NCI-H146 treated with DMSO at 0.1 percent for 48 hours (cell line): ENCODE results near the gene DENND6A.
"Not testable (repeated sequence)": the region's sequence is repeated elsewhere in the genome, so short reads cannot be mapped to it uniquely, and the experiment has no call there.

Experiments
- DNase-seq: peaks from one replicate; lab custom pipeline; 2025; ENCODE audit not compliant: unreplicated experiment; lab: John Stamatoyannopoulos, UW

The DENND6A gene

DNA sequence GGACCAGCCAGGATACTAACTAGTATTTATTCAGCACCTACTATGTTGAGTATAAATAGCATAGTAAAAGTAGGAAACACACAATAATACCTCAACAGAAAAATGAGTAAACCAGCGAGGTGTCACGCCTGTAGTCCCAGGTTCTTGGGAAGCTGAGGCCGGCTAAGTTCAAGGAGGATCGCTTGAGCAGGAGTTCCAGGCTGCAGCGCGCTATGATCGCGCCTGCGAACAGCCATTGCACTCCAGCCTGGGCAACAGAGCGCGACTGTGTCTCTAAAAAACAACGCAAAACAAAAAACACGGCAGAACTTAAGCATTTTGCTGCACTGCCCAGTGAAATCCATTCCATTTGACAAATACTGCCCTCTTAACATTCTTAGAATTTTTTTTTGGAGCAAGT lies 1.3 kb upstream of the DENND6A start:
- no peak for DNase-seq

DNA sequence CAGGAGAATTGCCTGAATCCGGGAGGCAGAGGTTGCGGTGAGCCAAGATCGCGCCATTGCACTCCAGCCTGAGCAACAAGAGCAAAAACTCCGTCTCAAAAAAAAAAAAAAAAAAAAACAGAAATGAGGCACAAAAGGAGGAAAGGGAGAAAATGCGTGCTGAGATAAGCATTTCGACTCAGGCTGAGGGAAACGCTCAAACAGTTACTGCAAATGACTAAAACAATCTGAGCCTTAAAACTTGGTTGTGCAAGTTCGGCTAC lies 813 bp downstream of the DENND6A start:
- not testable (repeated sequence) for DNase-seq

DNA sequence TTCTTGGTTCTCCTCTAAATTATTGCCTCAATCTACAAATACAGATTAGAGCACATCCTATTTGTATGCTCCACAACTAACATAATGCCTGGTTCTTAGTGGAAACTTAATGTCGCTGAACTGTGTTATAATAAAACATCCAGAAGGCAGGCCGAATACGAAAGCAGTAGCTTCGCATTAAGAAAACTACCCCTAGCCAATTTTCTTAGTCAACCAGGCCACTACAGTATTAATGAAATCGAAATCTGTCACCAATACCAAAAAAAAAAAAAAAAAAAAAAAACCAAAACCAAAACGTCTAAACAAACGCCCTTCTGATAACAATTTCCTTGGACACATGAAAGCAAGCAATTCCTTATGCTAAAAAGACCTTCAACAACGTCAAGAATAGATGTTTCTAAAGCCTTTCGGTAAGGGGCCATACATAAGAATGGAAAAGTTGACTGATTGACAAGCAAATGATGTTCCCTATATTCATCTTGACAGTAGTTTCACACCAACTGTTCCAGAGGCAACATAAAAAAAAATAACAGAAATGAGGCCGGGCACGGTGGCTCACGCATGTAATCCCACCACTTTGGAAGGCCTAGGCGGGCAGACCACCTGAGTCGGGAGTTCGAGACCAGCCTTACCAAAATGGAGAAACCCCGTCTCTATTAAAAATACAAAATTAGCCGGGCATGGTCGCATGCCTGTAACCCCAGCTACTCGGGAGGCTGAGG lies 1.3 kb downstream of the DENND6A start:
- no peak for DNase-seq

DNA sequence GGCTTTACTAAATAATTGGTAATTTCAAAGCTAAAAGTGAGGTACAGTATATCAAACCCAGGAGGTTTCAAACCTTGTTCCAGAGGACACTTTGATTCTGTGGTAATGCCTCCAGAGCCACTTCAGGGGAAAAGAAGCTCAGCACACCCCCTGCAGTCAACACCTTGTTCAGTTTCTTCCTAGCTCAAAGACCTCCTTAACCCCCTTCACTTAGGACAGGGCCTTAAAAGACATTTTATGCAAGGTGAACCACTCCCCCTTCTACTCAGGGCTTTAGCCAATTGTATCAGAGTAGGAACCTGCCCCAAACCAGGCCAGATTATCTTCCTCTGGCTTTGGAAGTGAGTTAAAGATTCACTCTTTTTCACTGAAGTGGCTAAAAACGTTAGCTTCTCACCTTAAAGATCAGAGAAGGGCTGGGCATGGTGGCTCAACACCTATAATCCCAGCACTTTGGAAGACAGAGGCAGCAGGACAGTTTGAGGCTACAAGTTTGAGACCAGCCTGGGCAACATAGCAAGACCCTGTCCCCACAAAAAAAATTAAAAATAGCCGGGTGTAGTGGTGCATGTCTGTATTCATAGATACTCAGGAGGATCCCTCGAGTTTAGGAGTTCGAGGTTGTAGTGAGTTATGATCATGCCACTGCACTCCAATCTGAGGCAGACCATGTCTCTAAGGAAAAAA lies 3.4 kb downstream of the DENND6A start:
- no peak for DNase-seq

DNA sequence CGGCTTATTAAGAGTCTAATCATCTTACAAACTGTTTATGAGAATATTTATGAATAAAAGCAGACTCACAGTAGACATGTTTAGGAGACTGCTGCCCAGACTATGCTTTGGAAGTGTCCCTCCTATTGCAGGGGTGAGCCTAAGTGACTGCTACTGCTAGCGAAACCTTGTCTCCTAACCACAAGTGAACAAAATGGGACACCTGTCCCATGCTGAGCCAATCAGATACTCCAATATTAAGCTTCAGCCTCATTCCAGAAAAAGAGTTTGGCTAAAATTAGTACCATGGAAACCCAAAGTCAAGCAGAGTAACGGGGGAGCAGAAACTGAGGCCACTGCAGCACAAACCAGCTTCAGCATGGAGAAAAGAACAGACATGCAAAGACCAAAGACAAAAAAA lies 4.6 kb downstream of the DENND6A start:
- no peak for DNase-seq

DNA sequence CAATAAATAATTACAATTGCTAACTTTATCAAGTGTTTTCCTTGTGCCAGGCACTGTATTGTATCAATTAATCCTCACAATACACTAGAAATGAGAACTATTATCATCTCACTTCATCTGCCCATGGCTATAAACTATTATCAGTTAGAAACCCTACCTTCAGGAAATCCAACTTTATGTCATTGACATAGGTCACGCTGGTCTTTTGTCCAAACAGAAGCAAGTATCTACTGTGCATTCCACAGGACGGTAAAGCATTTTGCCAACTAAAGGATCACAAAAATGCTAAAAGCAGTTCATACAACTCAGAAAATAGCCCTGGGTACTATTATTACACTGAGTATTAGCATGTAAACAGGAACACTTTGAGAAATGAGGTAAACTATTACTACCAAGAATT lies 9.6 kb downstream of the DENND6A start:
- DNase-seq = no peak

DNA sequence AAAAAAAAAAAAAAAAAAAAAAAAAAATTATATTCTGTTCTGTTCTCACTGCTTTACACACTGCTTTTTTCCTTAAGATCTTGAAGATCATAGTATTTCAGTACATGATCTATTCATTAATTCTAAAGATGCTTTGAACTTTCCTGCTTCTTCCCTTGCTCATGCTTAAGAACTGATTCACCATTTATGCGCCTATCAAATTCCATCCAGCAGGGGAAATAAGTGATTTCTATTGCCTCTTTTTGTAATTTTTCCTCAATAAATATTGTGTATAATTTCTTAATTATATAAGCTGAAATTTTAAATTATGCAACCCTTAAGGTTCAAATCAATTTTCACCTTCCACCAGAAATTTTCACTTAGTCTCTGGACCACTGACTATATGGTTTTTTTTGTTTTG lies 10.6 kb downstream of the DENND6A start:
- DNase-seq = no peak

DNA sequence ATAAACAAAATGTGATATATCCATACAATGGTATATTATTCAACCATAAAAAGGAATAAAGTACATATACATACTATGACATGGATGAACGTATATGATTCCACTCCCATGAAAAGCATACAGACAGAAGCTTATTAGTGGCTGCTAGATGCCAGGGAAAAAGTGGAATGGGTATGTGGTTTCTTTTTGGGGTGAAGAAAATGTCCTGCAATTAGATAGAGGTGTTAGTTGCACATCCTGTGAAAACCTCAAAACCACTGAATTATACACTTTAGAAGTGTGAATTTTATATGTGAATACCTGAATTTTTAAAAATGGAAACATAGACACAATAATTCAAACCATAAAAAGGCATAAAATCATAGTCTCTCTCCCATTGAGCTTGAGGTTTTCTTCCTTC lies 11.2 kb downstream of the DENND6A start:
- DNase-seq = no peak

DNA sequence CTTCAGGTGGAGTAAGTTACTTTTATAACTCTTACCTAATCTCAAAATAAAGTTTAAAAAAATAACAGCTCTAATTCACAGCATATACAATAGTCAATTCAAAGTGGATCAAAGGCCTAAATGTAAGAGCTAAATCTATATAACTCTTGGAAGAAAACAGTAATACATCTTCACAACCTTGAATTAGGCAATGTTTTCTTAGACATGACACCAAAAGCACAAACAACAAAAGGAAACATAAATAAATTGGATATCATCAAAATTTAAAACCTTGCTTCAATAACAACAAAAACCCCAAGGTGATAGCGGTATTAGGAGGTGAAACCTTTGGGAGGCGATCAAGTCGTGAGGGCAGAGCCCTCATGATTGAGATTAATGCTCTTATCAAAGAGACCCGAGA lies 12.8 kb downstream of the DENND6A start:
- DNase-seq = no peak

DNA sequence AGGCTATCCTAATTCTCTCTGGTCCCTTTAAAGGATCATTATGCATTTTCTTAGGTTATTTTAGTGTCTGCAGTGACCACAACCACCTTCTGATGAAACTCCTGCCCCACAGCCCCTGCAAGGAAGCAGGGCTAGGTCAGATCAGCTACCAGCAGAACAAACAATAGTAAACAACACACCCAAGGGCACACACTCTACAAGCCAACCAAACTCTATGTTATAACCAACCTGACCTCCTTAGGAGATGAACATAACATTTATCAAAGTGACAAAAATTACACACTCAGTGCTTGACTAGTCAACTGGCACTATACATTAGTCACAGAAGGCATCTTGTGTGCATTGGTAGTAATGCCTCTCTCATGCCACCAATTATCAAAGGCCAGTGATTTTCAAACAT lies 17.3 kb downstream of the DENND6A start:
- no peak for DNase-seq

DNA sequence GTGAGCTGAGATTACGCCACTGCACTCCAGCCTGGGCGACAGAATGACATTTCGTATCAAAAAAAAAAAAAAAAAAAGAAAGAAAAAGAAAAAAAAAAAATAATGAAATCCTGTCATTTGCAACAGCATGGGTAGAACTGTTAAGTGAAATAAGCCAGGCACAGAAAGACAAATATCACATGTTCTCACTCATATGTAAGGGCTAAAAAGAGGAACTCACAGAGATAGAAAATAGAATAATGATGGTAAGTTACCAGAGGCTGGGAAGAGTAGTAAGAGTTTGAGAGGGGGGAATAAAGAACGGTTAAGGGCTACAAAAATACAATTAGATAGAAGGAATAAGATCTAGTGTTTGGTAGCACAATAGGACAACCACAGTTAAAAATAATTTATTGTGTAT lies 19.7 kb downstream of the DENND6A start:
- DNase-seq = no peak

DNA sequence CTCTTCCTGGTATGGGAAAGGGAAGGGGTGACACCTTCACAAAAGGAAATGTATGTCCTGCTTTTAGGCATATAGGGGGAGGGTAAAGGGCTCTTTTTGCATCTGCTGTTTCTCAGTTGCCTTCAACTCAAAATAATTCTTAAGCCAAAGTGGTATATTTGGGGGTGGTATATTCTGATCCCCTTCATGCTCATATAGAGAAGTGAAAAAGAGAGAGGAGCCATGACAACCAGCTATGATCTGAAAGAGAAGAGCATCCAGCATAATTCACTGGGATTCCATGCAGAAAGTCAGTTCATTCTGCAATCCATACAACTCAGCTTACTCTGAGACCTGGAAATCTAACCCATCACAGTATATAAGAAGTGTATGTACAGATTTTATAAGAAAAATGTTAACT lies 22.3 kb downstream of the DENND6A start:
- no peak for DNase-seq

DNA sequence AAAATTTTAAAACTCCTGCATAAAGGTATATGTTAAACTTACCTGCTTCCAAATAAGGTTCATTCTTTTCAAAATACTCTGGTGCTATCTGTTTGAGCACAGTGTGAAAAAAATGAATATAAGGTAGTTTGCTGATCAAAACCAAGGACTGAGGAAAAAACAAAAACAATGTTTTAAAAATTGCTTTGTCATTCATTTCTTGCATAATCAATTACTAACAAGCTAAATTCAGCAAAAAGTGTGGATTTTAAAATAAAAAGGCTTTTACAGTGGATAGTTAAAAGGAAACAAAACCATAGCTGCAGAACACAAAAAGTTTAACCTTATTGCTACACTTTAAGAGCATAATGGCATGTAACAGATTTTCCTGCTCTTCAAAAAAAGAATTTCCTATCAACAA lies 31.5 kb downstream of the DENND6A start:
- no peak for DNase-seq

DNA sequence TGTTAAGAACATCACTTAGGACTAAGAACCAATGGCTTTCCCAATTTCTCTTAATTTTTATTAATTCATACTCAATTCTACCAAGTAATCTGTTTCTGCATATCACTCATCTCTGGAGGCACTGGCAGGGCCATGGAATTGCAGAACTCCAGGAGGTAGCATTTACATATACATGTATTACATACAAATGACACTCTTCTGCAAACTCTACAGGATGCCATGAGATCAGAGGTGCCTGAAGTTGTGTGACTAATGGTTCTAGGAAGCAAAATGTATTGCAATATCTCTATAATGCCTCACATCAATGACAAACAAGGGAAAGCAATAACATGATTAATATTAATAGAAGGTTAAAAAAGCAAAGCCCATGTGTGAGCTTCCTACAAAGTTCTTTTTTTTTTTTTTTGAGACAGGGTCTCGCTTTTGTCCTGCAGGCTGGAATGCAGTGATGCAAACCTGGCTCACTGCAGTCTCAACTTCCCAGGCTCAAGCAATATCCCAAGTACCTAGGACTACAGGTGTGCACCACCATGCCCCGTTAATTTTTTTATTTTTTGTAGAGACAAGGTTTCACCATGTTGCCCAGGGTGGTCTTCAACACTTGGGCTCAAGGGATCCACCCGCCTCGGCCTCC lies 33.0 kb downstream of the DENND6A start:
- no peak for DNase-seq

DNA sequence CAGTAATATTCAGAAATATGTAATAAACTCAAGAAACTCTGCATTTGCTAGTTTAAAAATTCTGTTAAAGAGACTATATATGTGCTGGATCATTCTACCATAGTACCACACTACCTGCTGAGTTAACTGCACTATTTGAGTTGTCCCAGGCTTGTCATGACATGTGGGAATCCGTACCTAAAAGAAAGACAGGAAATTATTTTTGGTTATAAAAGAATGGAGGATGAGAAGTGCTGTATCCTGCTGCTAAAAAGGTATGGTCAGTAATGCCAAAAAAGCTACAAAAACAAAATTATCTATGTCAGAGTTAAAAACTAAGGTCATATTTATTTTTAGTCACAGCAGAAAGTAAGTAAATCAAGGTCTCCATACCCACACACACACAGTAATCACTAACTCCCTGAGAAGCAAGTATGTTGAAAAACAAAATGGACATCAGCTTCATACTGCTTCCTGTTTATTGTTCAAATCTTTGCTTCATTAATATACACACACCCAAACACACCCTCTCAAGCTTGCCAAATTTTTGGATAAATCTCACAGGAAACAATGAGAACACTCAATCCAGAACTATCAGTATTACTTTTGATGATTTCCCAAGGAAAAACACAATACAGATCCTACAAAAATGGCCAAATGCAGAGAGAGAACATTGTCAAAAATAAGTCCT lies 33.7 kb downstream of the DENND6A start:
- DNase-seq = no peak

DNA sequence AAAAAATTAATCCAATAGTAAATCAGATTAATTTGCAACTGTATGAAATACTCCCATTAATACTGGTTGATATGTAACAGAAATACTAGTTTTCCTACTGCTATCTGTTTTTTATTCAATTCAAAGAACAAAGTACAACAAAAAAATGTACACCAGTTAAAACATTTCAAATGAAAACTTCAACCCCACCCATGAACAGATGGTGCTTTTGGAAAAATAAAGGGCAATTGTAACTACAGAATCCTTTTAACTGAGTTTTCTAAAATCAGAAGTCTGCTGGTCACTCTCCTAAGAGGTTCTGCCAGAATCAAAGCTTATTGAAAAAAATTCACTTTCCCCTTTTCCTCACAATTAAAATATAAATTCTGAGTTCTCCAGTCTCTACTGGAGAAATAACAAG lies 34.3 kb downstream of the DENND6A start:
- DNase-seq = no peak

DNA sequence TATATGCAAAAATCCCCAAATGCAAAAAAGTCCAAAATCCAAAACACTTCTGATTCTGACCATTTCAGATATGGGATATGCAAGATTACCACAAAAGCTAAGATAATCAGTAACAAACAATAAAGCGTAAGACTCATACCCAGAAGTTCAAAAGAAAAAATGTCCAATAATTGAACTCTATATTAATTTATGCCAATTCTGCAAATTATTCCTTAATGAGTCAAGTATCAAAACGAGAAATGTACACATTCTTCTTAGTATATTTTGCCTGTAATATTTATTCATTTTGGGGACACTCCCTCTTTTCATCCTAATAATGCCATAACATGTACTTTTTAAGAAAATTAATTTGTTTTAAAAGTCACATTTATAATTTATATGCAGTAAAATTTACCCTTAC lies 37.1 kb downstream of the DENND6A start:
- DNase-seq = no peak

DNA sequence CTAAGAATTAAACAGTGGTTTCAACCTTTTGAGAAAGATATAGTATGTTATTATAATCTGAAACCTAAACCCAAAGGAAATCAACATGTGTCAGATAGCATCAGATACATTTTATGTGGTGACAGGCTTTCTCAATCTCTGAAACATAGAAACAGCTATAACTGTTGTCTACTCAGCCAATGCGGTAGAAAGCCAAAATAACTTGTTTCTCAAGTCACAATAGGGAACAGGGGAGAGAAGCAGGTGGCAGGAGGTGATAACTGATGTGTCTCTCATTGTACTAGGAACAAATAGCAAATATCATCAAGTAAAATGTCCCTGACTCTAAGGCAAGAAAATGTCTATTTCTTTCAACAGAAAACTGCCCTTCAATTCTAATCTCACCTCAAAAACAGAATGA lies 38.6 kb downstream of the DENND6A start:
- DNase-seq = no peak

DNA sequence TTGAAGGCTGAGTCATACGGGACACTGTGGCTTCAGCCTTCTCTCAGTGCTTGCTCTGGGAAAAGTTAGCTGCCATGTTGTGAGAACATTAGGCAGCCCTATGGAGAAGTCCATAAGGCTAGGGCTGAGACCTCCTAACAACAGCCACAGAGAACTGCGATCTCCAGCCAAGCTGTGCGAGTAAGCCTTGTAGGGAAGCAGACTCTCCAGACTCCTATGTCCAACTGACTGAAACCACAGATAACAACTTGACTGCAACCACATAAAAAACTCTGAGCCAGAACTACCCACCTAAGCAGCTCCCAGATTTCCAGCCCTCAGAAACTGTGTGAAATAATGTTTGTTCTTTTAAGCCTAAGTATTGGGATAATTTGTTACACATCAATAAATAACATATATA lies 40.7 kb downstream of the DENND6A start:
- no peak for DNase-seq

DNA sequence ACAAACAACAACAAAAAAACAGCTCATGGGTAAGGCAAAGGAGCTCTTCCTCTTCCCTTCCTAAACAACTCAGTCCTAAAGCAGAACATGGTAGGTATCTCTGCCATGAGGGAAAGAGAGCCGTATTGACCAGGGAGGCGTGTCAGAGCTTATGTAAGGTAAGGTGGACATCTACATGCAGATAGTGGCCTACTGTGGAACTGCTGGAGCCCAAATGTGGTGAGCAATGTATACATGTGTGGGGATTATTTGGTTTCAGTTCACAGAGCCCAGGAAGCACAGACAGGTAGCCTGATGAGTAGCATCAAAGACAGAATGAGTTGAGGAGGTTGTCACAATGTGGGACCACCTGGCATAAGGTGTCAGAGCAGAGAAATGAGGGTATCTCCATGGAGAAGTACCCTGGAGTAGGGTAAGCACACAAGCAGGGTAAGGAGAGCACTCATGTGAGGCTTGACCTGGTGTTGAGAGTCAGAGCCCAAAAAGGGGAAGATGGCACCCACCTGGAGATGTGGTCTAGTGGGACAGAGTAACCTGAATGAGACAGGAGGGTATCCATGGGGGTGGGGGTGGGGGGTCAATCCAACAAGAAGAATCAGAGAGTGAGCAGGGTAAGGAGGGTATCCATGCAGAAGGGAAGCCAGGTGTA lies 45.5 kb downstream of the DENND6A start:
- DNase-seq = no peak

DNA sequence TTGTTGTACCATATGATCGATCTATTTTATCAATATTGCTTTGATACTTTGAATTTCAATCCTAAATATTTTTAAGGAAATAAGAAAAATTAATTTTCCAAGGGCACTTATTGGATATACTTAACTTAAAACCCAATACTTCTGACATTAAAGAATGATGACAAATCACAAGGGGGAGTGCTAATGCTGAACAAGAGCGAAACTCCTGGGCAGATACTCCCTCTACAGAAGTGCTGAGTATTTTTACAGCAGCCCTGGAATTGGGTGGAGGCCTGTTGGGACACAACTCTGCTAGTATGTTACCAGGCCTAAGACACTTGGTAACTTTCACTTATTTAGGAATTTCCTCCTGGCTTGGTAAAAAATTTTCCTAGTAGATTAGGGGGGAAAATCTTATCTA lies 46.2 kb downstream of the DENND6A start:
- no peak for DNase-seq

DNA sequence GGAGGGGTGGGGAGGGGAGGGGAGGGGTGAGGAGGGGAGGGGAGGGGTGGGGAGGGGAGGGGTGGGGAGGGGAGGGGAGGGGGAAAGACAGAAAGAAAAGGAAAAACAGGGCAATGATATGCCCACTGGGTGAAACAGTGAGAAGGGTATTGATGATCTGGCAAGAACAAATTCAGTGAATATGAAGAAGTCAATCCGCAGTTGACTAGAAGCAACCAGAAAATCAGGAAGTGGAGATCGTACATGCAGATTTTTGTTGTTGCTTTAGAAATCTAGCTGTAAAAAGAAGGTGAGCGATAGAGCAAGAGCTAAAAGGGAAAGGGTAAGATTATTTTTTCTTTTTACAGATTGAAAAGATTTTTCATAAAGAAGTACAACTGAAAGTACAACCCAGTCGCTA lies 48.1 kb downstream of the DENND6A start:
- no peak for DNase-seq
